Sigmoid colon (tissue), 7 donors: ENCODE measurements around the gene MRPL10. TPM values are rescaled to one million over a fixed set of nuclear protein-coding genes. Genes with fewer than 3 reads are reported as not detected.

Experiments used
- DNase-seq: peaks from one replicate; pipeline ENCODE4 v3.0.0-alpha.2; 2019
- H3K27ac ChIP-seq, 4 donors: fragments of 200-600 bp; sonication (generic); one replicate each; pipeline ENCODE4 v1.5.1; 2016 to 2019; ENCODE audit warnings: mild to moderate bottlenecking in 1 of 4
- H3K27me3 ChIP-seq, 3 donors: fragments of 200-600 bp; sonication (generic); one replicate each; pipeline ENCODE4 v1.5.1; 2019; ENCODE audit warnings: mild to moderate bottlenecking in 1 of 3
- H3K36me3 ChIP-seq, 4 donors: fragments of 200-600 bp; sonication (generic); one replicate each; pipeline ENCODE4 v1.5.1; 2016 to 2019
- H3K4me1 ChIP-seq, 4 donors: fragments of 200-600 bp; sonication (generic); one replicate each; pipeline ENCODE4 v1.5.1; 2017 to 2019
- H3K4me3 ChIP-seq, 4 donors: fragments of 200-600 bp; sonication (generic); one replicate each; pipeline ENCODE4 v1.5.1; 2017 to 2019; ENCODE audit warnings: mild to moderate bottlenecking in 2 of 4, moderate library complexity in 1 of 4
- H3K9me3 ChIP-seq, 4 donors: fragments of 200-600 bp in 3 of 4; sonication (generic) in 3 of 4; one replicate each; pipeline versions ENCODE4 v1.5.1 to v1.6.1; 2013 to 2019
- EP300 ChIP-seq, 4 donors: sonication (generic); formaldehyde crosslinking; IDR thresholded peaks; one replicate each; pipeline ENCODE4 v1.6.1; 2017; ENCODE audit warnings: antibody characterized with exemption in 4 of 4
- POLR2A ChIP-seq, 2 donors: fragments of 450-650 bp; IDR thresholded peaks; one replicate each; pipeline ENCODE4 v1.6.1; 2016; ENCODE audit warnings: antibody characterized with exemption in 2 of 2, mild to moderate bottlenecking in 2 of 2, moderate library complexity in 2 of 2
- POLR2AphosphoS5 ChIP-seq, 4 donors: sonication (generic); formaldehyde crosslinking; IDR thresholded peaks; one replicate each; pipeline ENCODE4 v1.6.1; 2017; ENCODE audit warnings: antibody characterized with exemption in 4 of 4
- WGBS, 2 donors: extraction: QIAGEN DNeasy Blood & Tissue Kit; methylation state at CpG; one replicate each; pipeline ENCODE4 v1.1.7; 2013; 5-methylcytosine and 5-hydroxymethylcytosine counted together
- intact Hi-C: fragments of 100-400 bp; cut with DNase I; formaldehyde crosslinking; loops from one replicate; pipeline ENCODE4 v1.15.1; 2023
- polyA plus RNA-seq, 3 donors: library from polyadenylated mRNA; stranded (reverse); fragments of 200-250 nt; gene quantifications; one replicate each; pipeline ENCODE4 v1.2.3, GENCODE V29; 2013
- total RNA-seq, 4 donors: library from RNA; depleted of rRNA; stranded (reverse); fragments of >200 nt; gene quantifications; one replicate each; pipeline ENCODE4 v1.1.0, GENCODE V29; 2016
- TF ChIP-seq, protein P1 (sequence below), 4 experiments: fragments of 450-650 bp in 3 of 4; fragments of 200-600 bp in 1 of 4; IDR thresholded peaks; one replicate each; pipeline ENCODE4 v1.5.1; 2016 to 2019; ENCODE audit warnings: antibody characterized with exemption in 4 of 4, mild to moderate bottlenecking in 3 of 4, moderate library complexity in 2 of 4
- donor health status: healthy with polysubstance abuse.
- donor health status: Bipolar disorder and iron deficiency.
- donor health status: healthy.

The MRPL10 gene
- total and polyA plus RNA-seq, 7 donors: 38.8 to 58.8 (median 54.8) TPM

DNA sequence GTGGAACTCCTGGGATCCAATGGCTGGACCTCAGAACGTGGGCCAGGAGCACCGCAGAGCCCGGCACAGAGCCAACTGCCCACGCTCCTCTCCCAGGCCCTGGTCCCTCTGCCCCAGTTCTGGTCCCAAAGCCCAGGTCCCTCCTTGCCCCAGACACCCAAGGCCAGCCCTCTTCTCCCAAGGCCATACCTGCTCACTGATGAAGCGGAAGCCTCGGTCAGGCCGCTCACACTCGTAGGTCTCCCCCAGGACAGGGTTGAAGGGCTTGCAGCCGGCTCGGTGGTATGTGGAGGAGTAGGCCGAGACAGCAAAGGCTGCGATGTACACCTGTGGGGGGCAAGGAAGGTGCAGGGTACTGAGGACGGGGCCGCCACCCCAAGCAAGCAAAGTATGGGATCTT, 18.3 kb downstream of the MRPL10 start:
- no peak overlapping the region for H3K27ac ChIP-seq
- H3K9me3 ChIP-seq: no peaks in the 10 kb centered on the region
- intact Hi-C loops: no loop called here
- peak; percentile 45 for DNase-seq
- peaks cover 0 to 72% (median 19%) of the 10 kb centered on the region in 4 donors for H3K36me3 ChIP-seq
- peaks cover 0 to 9% (median 0%) of the 10 kb centered on the region in 4 donors for H3K4me1 ChIP-seq
- WGBS, 2 donors: 93 to 96% methylated on average over 14 of the region's 14 CpGs
- H3K27me3 ChIP-seq: no peaks in the 10 kb centered on the region
- TF ChIP-seq, protein P1, sequence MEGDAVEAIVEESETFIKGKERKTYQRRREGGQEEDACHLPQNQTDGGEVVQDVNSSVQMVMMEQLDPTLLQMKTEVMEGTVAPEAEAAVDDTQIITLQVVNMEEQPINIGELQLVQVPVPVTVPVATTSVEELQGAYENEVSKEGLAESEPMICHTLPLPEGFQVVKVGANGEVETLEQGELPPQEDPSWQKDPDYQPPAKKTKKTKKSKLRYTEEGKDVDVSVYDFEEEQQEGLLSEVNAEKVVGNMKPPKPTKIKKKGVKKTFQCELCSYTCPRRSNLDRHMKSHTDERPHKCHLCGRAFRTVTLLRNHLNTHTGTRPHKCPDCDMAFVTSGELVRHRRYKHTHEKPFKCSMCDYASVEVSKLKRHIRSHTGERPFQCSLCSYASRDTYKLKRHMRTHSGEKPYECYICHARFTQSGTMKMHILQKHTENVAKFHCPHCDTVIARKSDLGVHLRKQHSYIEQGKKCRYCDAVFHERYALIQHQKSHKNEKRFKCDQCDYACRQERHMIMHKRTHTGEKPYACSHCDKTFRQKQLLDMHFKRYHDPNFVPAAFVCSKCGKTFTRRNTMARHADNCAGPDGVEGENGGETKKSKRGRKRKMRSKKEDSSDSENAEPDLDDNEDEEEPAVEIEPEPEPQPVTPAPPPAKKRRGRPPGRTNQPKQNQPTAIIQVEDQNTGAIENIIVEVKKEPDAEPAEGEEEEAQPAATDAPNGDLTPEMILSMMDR (IDR thresholded peaks at IDR 0.05): no peak
- no peak for TF ChIP-seq EP300 (IDR thresholded peaks at IDR 0.05)
- no peak for TF ChIP-seq POLR2A (IDR thresholded peaks at IDR 0.05)
- no peak for TF ChIP-seq POLR2AphosphoS5 (IDR thresholded peaks at IDR 0.05)
- H3K4me3 ChIP-seq: no peak overlapping the region

DNA sequence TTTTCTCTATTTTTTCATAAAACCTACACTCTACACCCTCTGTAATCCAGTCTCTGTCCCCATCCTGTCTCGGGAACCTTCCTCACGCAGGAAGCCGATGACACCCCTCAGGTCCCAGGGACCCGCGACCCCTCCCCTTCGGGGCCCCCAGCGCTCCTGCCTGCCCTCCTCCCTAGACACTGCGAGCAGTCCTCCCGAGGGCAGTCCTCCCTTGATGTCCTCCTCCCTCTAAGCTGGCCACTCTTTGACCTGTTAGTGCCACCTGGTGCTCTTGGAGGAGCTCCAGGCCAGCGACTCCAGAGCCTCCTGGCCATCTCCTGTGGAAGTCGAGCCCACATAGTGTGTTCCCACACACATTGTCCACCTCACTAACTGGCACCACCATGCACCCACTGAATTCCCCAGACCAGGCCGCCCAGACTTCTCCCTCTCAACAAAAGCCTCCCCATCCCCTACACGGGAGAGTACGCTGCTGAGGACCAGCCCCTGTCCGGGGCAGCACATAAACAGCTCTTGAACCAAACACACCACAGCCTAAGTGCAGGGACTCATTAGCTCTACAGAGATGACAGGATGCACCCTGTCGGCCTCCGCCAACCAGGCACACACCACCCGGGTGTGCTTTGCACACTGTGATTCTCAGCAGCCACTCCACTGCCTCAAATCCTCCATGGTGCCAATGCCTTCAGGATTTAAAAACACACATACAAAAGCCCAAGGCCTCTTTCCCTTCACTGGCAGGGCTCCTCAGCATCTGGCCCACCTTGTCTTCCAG, 19.0 kb downstream of the MRPL10 start:
- WGBS, 2 donors: 71 to 84% methylated on average over 18 of the region's 18 CpGs
- DNase-seq: peak; percentile 55
- Histone ChIP-seq H3K27me3 (no peaks in the 10 kb centered on the region), H3K4me3 (no peak overlapping the region), H3K36me3 (peaks cover 0 to 72% (median 24%) of the 10 kb centered on the region in 4 donors), H3K9me3 (no peaks in the 10 kb centered on the region), H3K4me1 (peaks cover 0 to 9% (median 0%) of the 10 kb centered on the region in 4 donors), H3K27ac (no peak overlapping the region)
- intact Hi-C loops: no loop called here
- TF ChIP-seq, protein P1 (IDR thresholded peaks at IDR 0.05): no peak
- TF ChIP-seq POLR2A (IDR thresholded peaks at IDR 0.05): no peak
- TF ChIP-seq POLR2AphosphoS5 (IDR thresholded peaks at IDR 0.05): no peak
- no peak for TF ChIP-seq EP300 (IDR thresholded peaks at IDR 0.05)

DNA sequence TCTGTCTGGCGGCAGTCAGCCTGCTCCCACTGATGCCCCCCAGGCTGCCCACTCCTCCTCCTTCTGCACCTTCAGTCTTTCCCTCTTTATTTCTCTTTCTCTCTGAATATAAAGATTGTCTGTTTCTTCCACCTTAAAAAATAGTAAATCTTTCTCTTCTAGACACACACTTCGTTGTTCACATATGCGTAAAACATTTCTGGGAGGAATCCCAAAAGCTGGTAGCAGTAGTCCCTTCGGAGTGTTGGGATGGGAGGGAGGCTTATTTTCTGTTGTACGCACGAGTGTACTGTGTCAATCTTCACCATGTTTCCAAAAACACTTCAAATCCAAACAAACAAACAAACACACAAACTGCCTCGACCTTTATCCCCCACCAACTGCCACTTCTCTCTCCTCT, 19.6 kb downstream of the MRPL10 start:
- Histone ChIP-seq H3K9me3 (no peaks in the 10 kb centered on the region), H3K36me3 (peaks cover 0 to 72% (median 20%) of the 10 kb centered on the region in 4 donors), H3K4me3 (no peak overlapping the region), H3K27me3 (no peaks in the 10 kb centered on the region), H3K4me1 (peaks cover 0 to 9% (median 0%) of the 10 kb centered on the region in 4 donors), H3K27ac (no peak overlapping the region)
- peak; percentile 48 for DNase-seq
- intact Hi-C loops: no loop called here
- WGBS, 2 donors: 51 to 65% methylated on average over 7 of the region's 7 CpGs
- TF ChIP-seq, protein P1 (IDR thresholded peaks at IDR 0.05): no peak
- TF ChIP-seq POLR2A (IDR thresholded peaks at IDR 0.05) (no peak), POLR2AphosphoS5 (IDR thresholded peaks at IDR 0.05) (no peak), EP300 (IDR thresholded peaks at IDR 0.05) (no peak)

DNA sequence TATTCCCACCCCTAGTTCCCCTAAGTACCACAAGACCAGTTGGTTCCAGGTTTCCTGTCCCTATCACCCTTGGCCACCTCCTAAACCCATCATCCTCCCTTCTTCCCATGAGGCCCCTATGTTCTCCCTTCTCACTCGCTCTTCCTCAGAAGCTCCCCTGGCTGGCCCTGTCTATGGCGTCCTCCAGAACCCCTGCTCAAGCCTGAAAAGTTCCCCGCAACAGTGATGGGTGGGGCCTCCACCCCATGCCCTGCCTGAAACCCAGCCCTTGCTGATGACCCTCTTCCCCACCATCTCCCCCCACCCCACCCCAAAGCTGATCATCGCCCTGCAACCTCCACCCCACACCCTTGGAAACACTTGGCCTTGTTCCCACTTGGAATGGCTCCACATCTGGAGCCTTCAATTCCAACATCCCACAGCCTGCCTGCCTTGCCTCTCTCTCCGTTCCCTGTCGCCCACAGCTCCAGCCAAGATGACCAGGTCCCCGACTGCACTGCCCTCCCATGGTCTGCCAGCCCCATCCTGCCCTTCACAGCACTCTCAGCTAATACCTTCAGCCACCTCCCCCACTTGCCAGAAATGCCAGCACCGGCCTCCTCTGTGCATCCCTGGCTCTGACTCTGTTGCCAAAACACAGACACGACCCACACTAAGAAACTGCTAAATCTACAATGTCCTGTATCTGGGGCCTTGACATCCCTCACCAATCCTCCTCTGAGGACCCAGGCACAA, 20.3 kb downstream of the MRPL10 start:
- Histone ChIP-seq H3K4me1 (peaks cover 0 to 9% (median 0%) of the 10 kb centered on the region in 4 donors), H3K27me3 (no peaks in the 10 kb centered on the region), H3K27ac (peak overlapping the region in 1 of 4 donors; percentile 32), H3K9me3 (no peaks in the 10 kb centered on the region), H3K36me3 (peaks cover 0 to 66% (median 16%) of the 10 kb centered on the region in 4 donors), H3K4me3 (no peak overlapping the region)
- WGBS, 2 donors: 26 to 76% methylated on average over 9 of the region's 9 CpGs
- intact Hi-C loops: no loop called here
- peak; percentile 63 for DNase-seq
- TF ChIP-seq, protein P1 (IDR thresholded peaks at IDR 0.05): no peak
- TF ChIP-seq EP300 (IDR thresholded peaks at IDR 0.05) (no peak), POLR2AphosphoS5 (IDR thresholded peaks at IDR 0.05) (no peak), POLR2A (IDR thresholded peaks at IDR 0.05) (no peak)
